ENCODE measurements around the gene LIN52. TPM values are rescaled to one million over a fixed set of nuclear protein-coding genes. Genes with fewer than 3 reads are reported as not detected.

Gene LIN52, protein sequence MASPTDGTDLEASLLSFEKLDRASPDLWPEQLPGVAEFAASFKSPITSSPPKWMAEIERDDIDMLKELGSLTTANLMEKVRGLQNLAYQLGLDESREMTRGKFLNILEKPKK
- 9.9 and 11.0 TPM in 2 replicates for total RNA-seq (2021)
- long read RNA-seq, transcript LIN52-205 (6 exons, 2,776 nt), result major isoform, 79 of 133 reads
- long read RNA-seq, partial matches to known transcripts, result 5 of 133 reads
- long read RNA-seq, other reads (novel, unspliced or antisense), result 48 of 133 reads

- no peaks in the 10 kb centered on the region; a peak in 1 of 7 replicates for H3K36me3 Mint-ChIP-seq (ENCODE audit: insufficient read depth in 1 of 3, low read depth in 3 of 3)
- Histone ChIP-seq H2BK12ac (ENCODE audit: insufficient read length, low read depth, low read length) (peak within 1 kb of the TSS; percentile 31), H2BK15ac (ENCODE audit: low read depth, low read length) (no peak within 1 kb of the TSS), H4K91ac (ENCODE audit: insufficient read length, low read depth, low read length) (peak within 1 kb of the TSS; percentile 6), H2AFZ (ENCODE audit: low read length) (no peak within 1 kb of the TSS), H3K4me2 (ENCODE audit: insufficient read depth, insufficient read length, low read length) (peak within 1 kb of the TSS; percentile 67), H4K8ac (replicated peaks; ENCODE audit: insufficient read length, low read depth, low read length) (no peak within 1 kb of the TSS), H3K9ac (ENCODE audit: extremely low read depth, insufficient read length, low read length) (peak within 1 kb of the TSS; percentile 96), H2BK5ac (ENCODE audit: insufficient read length, low read length) (peak within 1 kb of the TSS; percentile 58), H3K4me1 (ENCODE audit: insufficient read depth, low read length) (no peaks in the 10 kb centered on the region), H3K79me2 (ENCODE audit: insufficient read depth, low read length) (no peaks in the 10 kb centered on the region; the same call in 1 of the 2 replicates), H3K27ac (ENCODE audit: insufficient read length, low read depth, low read length) (peak within 1 kb of the TSS; percentile 51), H2BK20ac (ENCODE audit: low read depth, low read length, poor library complexity, severe bottlenecking) (no peak within 1 kb of the TSS), H3K4ac (ENCODE audit: low read depth, low read length) (no peak within 1 kb of the TSS; the same call in 1 of the 2 replicates), H3K79me1 (ENCODE audit: insufficient read depth, low read depth, low read length, poor library complexity, severe bottlenecking) (peaks cover under 1% of the 10 kb centered on the region), H4K20me1 (ENCODE audit: control insufficient read depth, insufficient read depth, insufficient read length) (no peaks in the 10 kb centered on the region), H3K9me3 (ENCODE audit: control insufficient read depth, low read depth, low read length) (no peaks in the 10 kb centered on the region), H3K56ac (ENCODE audit: insufficient read length, low read depth, low read length) (peak within 1 kb of the TSS; percentile 2), H3K23me2 (ENCODE audit: insufficient read length, low read depth, low read length, poor library complexity, severe bottlenecking) (peaks cover 4% of the 10 kb centered on the region), H2BK120ac (ENCODE audit: low read depth, low read length, poor library complexity, severe bottlenecking) (no peak within 1 kb of the TSS), H4K5ac (ENCODE audit: insufficient read length, low read depth, low read length) (peak within 1 kb of the TSS; percentile 36), H3K18ac (ENCODE audit: insufficient read length, low read depth, low read length) (peak within 1 kb of the TSS; percentile 74), H2AK5ac (ENCODE audit: insufficient read length, low read length) (no peak within 1 kb of the TSS), H3K14ac (ENCODE audit: insufficient read depth, low read length) (peak within 1 kb of the TSS; percentile 85), H3T11ph (ENCODE audit: low read length) (no peak within 1 kb of the TSS), H3K27me3 (ENCODE audit: insufficient read depth, low read length) (no peaks in the 10 kb centered on the region), H3K23ac (ENCODE audit: insufficient read length, low read depth, low read length) (no peak within 1 kb of the TSS)
- H3K4me1 Mint-ChIP-seq, result peaks cover 11 to 15% of the 10 kb centered on the region in 2 experiments
- WGBS (ENCODE audit: extremely low coverage, insufficient read length, low lambda C conversion rate), result no CpG with 5 or more reads among the region's 46 CpGs
- peak within 1 kb of the TSS; percentile 97 to 100 (median 99) for H3K27ac Mint-ChIP-seq
- no peaks in the 10 kb centered on the region; a peak in 1 of 5 replicates for H3K9me3 Mint-ChIP-seq
- H3K4me3 Mint-ChIP-seq, result peak within 1 kb of the TSS; percentile 96 to 98
- no peaks in the 10 kb centered on the region; the same call in 1 of the 2 replicates for H3K27me3 Mint-ChIP-seq (ENCODE audit: low read depth)
- TF ChIP-seq CTCF (conservative IDR thresholded peaks at IDR 0.05), result 0 out of 3 replicates have a peak, but pooled peaks have one; percentile 25
- DNase-seq, result peak; percentile 100
Observed at GRCh38 chr14:74084277-74085046, at the start of gene LIN52, which contains the start of gene ALDH6A1. Gene LIN52, plus strand, starts transcription at chr14:74084956. Its CDS starts 19 bp downstream, at chr14:74084975. Gene ALDH6A1, minus strand, starts transcription at chr14:74084453. Its CDS starts 59 bp downstream, at chr14:74084394.

All from H9 (cell line).